GM21515 (cell line): ENCODE results near the gene CTTNBP2.
A peak's percentile ranks its signal among the peaks of the same experiment; 100 is the strongest.

ENCODE experiments used
- ATAC-seq: cut with Tn5 transposase; IDR thresholded peaks from one replicate; pipeline ENCODE4 v1.9.1; 2021; ENCODE audit not compliant: unreplicated experiment

The CTTNBP2 gene

GRCh38 chr7:117824592-117824991 is 48.6 kb downstream of the CTTNBP2 start:
- ATAC-seq, result no peak

GRCh38 chr7:117819558-117819957 is 53.7 kb downstream of the CTTNBP2 start:
- ATAC-seq, result no peak

DNA sequence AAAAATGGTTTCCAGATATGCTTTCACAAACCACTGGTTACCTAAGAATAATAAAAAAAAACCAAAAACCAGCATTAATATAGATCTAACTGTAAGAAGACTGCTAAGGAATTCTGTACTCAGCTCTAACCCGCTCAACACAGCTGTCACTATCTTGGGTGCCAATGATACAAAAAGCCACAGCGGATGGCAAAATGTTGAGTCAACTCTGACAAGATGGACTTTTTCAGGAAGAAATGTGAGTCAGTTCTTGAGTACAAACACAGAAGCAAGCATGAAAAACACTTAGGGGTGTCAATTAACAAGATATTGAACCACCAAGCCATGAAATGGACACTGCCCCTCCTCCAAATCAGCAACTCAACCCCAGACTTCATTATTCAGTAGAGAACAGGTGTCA is 55.0 kb downstream of the CTTNBP2 start:
- no peak for ATAC-seq

DNA sequence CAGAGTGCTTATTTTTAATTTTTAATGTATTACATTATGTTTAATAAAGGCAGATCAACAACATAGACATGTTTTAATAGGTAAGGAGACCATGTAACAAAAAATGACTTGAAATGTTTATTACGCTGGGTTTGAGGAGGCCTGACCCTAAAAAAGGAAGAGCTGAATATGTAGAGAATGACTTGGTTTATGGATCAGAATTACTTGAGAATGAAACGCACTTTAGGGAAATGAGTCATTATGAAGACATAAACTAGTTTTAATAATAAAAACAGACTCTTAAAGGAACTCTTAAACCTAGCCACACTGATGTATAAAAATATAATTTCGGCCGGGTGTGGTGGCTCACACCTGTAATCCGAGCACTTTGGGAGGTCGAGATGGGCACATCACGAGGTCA is 56.5 kb downstream of the CTTNBP2 start:
- no peak for ATAC-seq

GRCh38 chr7:117811696-117812095 is 61.5 kb downstream of the CTTNBP2 start:
- no peak for ATAC-seq

DNA sequence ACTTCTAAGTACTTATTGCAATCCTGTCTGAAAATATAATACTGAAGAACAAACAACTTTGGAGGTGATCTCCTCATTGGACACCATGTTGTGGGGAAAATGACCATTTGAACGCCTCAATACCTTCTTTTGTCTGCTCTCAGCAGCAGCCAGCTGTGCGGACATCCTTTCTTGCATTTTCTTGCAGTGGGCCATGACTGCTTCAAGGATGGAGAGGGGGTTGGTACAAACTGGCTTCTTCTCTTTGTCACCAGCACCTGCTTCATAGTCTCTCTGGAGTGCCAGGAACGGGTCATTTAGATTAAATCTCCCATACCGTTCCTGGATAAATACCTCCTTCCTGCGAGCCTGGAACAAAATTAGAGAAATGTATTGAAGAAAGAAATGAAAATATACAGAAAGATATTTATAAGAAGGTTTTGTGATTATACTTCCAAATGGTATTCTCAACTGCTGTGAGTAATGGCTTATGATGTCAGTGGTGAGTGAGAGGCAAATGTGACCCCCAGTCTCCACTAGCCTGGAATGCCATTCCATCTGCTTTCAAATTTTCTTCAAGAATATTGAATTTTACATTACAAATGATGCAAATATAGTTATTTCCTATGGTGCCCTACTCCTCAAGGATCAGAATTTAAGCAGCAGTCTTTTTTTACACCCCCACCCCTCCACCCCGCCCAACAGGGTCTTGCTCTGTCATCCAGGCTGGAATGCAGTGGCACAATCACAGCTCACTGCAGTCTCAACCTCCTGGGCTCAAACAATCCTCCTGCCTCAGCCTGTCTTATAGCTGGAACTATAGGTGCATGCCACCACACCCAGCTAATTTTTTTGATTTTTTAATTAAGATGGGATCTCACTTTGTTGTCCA is 62.4 kb downstream of the CTTNBP2 start:
- ATAC-seq, result no peak

DNA sequence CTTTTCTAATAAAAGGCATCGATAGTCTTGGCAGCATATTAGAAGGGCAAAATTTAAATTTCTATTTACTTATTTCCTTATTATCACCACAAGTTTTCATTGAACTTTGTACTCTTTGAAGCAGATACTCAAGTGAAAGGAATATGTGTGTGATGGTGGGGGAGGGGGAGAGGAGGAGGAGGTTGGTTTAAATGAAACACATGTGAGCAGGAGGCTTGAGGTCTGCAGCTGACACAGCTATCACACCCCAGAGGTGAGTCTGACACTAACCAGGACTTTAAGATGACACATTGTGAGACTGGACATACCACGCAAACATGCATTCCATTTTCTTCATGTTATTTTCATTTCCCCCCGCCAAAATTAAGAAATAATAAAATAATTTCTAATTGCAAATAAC is 63.3 kb downstream of the CTTNBP2 start:
- ATAC-seq, result no peak

DNA sequence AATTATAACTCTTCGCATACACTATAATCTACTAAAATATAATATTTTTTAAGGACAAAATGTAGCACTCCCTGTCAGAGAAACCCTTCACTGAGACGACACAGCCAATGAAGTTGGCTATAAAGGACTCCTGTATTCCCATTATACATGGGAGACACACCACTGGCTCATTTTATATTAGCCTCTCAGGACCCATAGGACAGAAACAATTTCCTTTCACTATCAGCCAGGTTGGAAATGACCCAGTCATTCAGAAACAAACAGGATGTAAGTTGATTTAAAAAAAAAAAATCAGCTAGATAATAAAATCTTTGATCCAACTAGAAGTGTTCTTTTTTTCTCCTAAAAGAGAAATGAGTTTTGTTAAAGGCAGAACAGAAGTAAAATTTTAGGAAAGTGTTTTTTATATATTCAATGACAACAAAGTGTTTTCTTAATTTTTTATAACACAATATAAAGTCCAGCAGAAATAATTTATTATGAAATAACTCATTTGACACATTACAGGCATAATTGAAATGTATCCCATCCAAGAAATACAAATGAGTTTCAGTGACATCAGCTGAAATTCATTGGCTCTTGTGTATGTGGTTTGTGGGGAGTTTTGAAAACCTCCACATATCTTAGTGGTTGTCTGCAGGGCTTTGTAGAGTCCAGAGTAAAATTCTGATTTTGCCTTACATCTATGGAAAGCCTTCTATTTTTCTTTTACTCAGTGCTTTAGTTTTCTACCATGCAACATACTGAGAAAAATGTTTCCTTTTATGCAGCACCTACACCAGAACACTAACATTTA is 64.1 kb downstream of the CTTNBP2 start:
- ATAC-seq, result no peak

GRCh38 chr7:117808341-117808757 is 64.9 kb downstream of the CTTNBP2 start:
- no peak for ATAC-seq

- ATAC-seq, result no peak
Measured at GRCh38 chr7:117807676-117808075, 65.6 kb downstream of the CTTNBP2 start.

DNA sequence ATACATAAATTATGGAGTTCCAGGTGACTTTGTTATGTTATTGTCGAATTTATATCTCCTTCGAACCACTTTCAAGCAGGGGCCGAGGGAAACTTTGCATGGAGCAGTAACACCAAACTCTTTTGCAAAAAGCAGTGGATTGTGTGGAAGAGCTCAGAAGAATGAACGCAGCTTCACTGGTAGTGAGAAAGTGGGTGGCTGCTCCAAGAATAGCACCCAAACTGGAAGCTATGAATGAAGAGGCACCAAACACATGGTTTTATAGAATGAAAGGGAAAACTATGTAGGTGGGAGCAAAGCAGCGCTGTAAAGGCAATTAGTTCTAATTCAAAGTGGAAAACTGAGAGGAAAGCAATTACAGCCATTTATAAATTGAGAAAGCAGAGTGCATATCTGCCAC is 67.2 kb downstream of the CTTNBP2 start:
- no peak for ATAC-seq

DNA sequence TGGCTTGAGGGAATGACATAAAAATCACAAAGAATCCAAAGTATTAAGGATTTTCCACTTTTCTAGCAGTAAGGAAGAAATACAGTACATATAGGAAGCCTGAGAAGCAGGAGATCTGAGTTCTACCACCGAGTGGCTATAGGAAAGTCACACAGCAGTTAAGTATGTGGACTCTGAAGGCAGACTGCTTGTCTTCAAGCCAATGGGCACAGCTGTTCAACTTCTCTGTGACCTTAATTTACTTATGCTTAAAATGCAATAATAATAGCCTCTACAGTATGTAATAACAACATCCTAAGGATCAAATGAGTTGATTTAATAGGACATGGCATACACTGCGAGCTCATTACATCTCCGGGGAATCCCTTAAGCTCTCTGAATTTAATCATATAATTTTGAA is 68.0 kb downstream of the CTTNBP2 start:
- no peak for ATAC-seq

DNA sequence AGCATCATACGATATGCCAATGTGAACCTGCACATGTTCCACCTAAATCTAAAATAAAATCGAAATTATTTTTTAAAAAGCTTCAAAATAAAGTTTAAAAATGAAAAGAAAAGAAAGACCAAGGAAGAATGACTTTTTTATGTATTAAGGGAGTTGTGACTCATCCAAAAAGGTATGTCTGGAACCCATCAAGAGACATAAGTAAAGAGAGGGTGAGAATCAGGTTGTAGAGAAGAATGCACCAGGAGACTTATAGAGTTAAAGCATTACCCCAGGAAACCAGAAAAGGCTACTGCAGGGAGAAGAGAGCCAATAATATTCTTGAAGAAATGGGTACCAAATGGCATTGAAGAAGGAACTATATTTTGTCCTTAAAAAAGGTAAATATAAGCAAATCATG is 69.8 kb downstream of the CTTNBP2 start:
- no peak for ATAC-seq

- no peak for ATAC-seq
Measured at GRCh38 chr7:117802660-117803059, 70.6 kb downstream of the CTTNBP2 start.

GRCh38 chr7:117800841-117801240 is 72.4 kb downstream of the CTTNBP2 start:
- no peak for ATAC-seq

GRCh38 chr7:117800406-117800805 is 72.8 kb downstream of the CTTNBP2 start:
- ATAC-seq, result no peak

GRCh38 chr7:117796889-117797288 is 76.4 kb downstream of the CTTNBP2 start:
- ATAC-seq, result no peak

DNA sequence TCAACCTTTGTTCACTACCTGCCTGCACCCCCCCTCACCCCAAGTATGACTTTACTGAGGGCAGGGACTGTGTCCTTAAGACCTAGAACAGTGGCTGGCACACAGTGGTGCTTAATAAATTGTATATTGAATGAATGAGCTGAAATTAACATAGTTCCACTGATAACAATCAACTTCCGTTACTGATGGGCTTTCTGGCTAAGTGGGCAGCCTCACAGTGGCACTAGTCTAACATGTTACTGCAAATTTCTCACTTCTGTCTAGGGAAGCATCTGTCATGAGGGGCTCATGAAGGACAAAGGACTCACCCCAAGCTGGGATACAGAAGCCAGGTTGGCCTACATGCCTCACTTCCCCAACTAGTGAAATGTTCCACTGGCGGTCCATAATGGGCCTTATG is 79.3 kb downstream of the CTTNBP2 start:
- no peak for ATAC-seq

DNA sequence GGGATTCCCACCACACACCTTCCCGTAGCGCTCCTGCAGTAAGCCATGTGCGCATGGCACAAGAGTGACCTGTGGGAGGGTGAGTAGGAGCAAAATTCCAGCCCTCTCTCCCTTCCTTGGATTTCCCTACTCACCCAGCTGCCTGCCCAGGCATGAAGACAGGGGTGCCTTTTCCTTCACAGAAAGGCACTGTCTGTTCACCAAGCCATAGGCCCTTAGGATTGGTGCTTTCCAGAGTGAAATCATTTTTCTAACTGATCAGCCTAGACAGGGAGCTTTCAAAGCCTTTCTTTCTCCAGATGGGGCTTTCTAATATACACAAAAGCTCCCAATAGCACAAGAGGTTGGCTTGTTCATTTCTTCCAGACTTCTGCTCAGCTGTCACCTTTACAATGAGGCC is 79.7 kb downstream of the CTTNBP2 start:
- ATAC-seq, result no peak

- peak; percentile 60 for ATAC-seq
Measured at GRCh38 chr7:117791877-117792780, 81.1 kb downstream of the CTTNBP2 start.

DNA sequence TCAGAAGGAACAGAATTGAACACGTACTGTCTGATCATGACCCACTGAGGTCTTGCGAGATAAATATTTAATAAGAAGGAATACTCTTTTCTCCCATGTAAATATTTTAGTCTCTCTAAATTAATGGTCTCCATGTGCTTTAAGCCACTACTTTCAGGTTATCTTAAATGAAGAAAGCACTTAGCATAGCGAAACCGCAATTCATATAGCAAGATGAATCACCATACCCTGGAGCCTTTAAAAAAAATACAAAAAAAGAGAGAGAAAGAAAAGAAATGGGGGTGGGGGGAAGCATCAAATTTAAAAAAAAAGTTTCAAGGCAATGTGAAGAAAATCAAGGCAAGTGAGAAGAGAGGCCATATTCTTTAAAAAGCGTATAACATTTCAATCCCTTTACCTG is 82.5 kb downstream of the CTTNBP2 start:
- ATAC-seq, result no peak
